NT2/D1 (cell line): Measurements from ENCODE around the gene FAM149B1.

Experiments used
- DNase-seq: peaks from one replicate; pipeline ENCODE4 v3.0.0-alpha.2; 2011; ENCODE audit warnings: low read depth, low spot score
- H3K27me3 ChIP-seq: 2 replicates; pipeline ENCODE4 v1.6.0; 2011; ENCODE audit warnings: mild to moderate bottlenecking; ENCODE audit not compliant: insufficient read length, insufficient read depth
- H3K36me3 ChIP-seq: 2 replicates; pipeline ENCODE4 v1.6.1; 2011; ENCODE audit warnings: mild to moderate bottlenecking, low read length, mixed read lengths; ENCODE audit not compliant: insufficient read depth, insufficient read length
- H3K4me1 ChIP-seq: 2 replicates; pipeline ENCODE4 v1.5.1; 2011; ENCODE audit not compliant: insufficient read depth, insufficient read length
- H3K4me3 ChIP-seq: 2 replicates; pipeline ENCODE4 v1.5.1; 2011; ENCODE audit warnings: low read depth; ENCODE audit not compliant: insufficient read length
- H3K9ac ChIP-seq: 2 replicates; pipeline ENCODE4 v1.6.0; 2011; ENCODE audit warnings: low read depth; ENCODE audit not compliant: insufficient read length
- H3K9me3 ChIP-seq: 2 replicates; pipeline ENCODE4 v1.5.1; 2011; ENCODE audit warnings: mild to moderate bottlenecking, low read length; ENCODE audit not compliant: insufficient read depth
- SUZ12 ChIP-seq: IDR thresholded peaks from 2 replicates; pipeline ENCODE4 v1.6.1; 2011; ENCODE audit not compliant: insufficient read length, insufficient read depth; ENCODE audit errors: extremely low read depth
- YY1 ChIP-seq: IDR thresholded peaks from 2 replicates; pipeline ENCODE4 v1.6.1; 2011; ENCODE audit not compliant: insufficient read length, insufficient read depth
- ZNF274 ChIP-seq: IDR thresholded peaks from 2 replicates; pipeline ENCODE4 v1.6.1; 2011; ENCODE audit warnings: mild to moderate bottlenecking, low read depth, low read length

Gene FAM149B1

DNA sequence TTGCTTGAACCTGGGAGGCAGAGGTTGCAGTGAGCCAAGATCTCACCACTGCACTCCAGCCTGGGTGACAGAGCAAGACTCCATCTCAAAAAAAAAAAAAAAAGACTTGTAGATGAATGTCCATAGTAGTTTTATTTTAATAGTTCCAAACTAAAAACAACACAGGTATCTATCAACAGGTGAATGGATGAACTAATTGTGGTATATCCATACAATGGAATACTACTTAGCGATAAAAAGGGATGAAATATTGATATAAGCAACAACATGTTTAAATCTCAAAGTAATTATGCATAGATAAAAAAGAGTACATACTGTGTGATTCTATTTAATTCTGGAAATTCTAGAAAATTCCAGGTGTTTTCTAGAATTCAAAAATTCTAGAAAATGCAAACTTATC, 122.0 kb downstream of the FAM149B1 start:
- TF ChIP-seq YY1, result no peak
- no peak for TF ChIP-seq SUZ12
- TF ChIP-seq ZNF274, result no peak
- DNase-seq, result no peak
- Histone ChIP-seq H3K4me1 (no peaks in the 10 kb centered on the region), H3K9ac (no peak overlapping the region), H3K9me3 (0 out of 2 replicates have a peak, but pooled peaks cover 10% of the 10 kb centered on the region), H3K27me3 (no peaks in the 10 kb centered on the region), H3K36me3 (no peaks in the 10 kb centered on the region), H3K4me3 (no peak overlapping the region)

DNA sequence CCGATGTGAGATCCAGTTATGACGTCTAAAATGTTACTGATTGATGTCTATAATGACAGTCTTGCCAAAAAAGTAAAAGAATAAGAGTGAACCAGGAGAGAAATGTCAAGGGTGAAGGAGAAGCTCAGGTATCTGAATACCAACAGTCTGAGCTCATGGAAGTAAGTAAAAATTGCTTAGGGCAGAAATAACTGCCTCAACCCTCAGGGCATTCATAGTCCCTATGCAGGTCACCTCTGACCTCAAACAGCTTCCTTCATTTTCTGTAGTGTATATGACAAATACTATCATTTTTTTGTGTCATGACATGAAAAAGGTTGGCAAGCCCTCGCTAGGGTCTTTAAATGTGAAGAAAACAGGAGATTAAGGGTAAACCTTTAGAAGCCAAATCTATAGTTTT, 125.5 kb downstream of the FAM149B1 start:
- H3K36me3 ChIP-seq, result no peaks in the 10 kb centered on the region
- H3K4me1 ChIP-seq, result no peaks in the 10 kb centered on the region
- no peak for DNase-seq
- no peak overlapping the region for H3K9ac ChIP-seq
- H3K9me3 ChIP-seq, result 0 out of 2 replicates have a peak, but pooled peaks cover 10% of the 10 kb centered on the region
- H3K27me3 ChIP-seq, result no peaks in the 10 kb centered on the region
- no peak for TF ChIP-seq ZNF274
- no peak for TF ChIP-seq YY1
- no peak for TF ChIP-seq SUZ12
- no peak overlapping the region for H3K4me3 ChIP-seq
